Measurements from ENCODE around the gene PXDC1.
A peak's percentile ranks its signal among the peaks of the same experiment; 100 is the strongest.

The PXDC1 gene

GRCh38 chr6:3751730-3752530 lies 417 bp upstream of the PXDC1 start:
- 3 to 4% methylated on average over 64 to 81 of the region's 104 CpGs for WGBS, 2 experiments (ENCODE audit: insufficient coverage in 2 of 2)
- peak overlapping the region; percentile 84 for H3K4me3 ChIP-seq (ENCODE audit: extremely low read depth, insufficient read depth, low read length, poor library complexity, severe bottlenecking)
- H3K36me3 ChIP-seq (ENCODE audit: control insufficient read depth, insufficient read depth, low read length), result no peaks in the 10 kb centered on the region
- H3K4me1 ChIP-seq (ENCODE audit: control insufficient read depth, insufficient read depth, low read length, poor library complexity, severe bottlenecking), result peaks cover 31% of the 10 kb centered on the region
- H3K27ac ChIP-seq (ENCODE audit: low read depth, low read length, severe bottlenecking), result peak overlapping the region; percentile 87
- H3K9me3 ChIP-seq (ENCODE audit: control insufficient read depth, low read length), result no peaks in the 10 kb centered on the region

GRCh38 chr6:3750317-3751076 lies 1.0 kb downstream of the PXDC1 start:
- Histone ChIP-seq H3K36me3 (ENCODE audit: control insufficient read depth, insufficient read depth, low read length) (peaks cover 11% of the 10 kb centered on the region), H3K4me1 (ENCODE audit: control insufficient read depth, insufficient read depth, low read length, poor library complexity, severe bottlenecking) (peaks cover 20% of the 10 kb centered on the region), H3K27ac (ENCODE audit: low read depth, low read length, severe bottlenecking) (peak overlapping the region; percentile 36), H3K9me3 (ENCODE audit: control insufficient read depth, low read length) (no peaks in the 10 kb centered on the region), H3K4me3 (ENCODE audit: extremely low read depth, insufficient read depth, low read length, poor library complexity, severe bottlenecking) (peak overlapping the region; percentile 84)
- WGBS, 2 experiments (ENCODE audit: insufficient coverage in 2 of 2), result 2% methylated on average over 43 to 69 of the region's 74 CpGs

- H3K36me3 ChIP-seq (ENCODE audit: control insufficient read depth, insufficient read depth, low read length), result peaks cover 14% of the 10 kb centered on the region
- peak overlapping the region; percentile 84 for H3K4me3 ChIP-seq (ENCODE audit: extremely low read depth, insufficient read depth, low read length, poor library complexity, severe bottlenecking)
- peak overlapping the region; percentile 36 for H3K27ac ChIP-seq (ENCODE audit: low read depth, low read length, severe bottlenecking)
- no peaks in the 10 kb centered on the region for H3K9me3 ChIP-seq (ENCODE audit: control insufficient read depth, low read length)
- peaks cover 20% of the 10 kb centered on the region for H3K4me1 ChIP-seq (ENCODE audit: control insufficient read depth, insufficient read depth, low read length, poor library complexity, severe bottlenecking)
- WGBS, 2 experiments (ENCODE audit: insufficient coverage in 2 of 2), result 56 to 66% methylated on average over 5 to 6 of the region's 7 CpGs
Measured at GRCh38 chr6:3749977-3750316, 1.6 kb downstream of the PXDC1 start.

GRCh38 chr6:3749067-3749841 lies 2.3 kb downstream of the PXDC1 start:
- Histone ChIP-seq H3K36me3 (ENCODE audit: control insufficient read depth, insufficient read depth, low read length) (peaks cover 14% of the 10 kb centered on the region), H3K9me3 (ENCODE audit: control insufficient read depth, low read length) (no peaks in the 10 kb centered on the region), H3K4me1 (ENCODE audit: control insufficient read depth, insufficient read depth, low read length, poor library complexity, severe bottlenecking) (peaks cover 20% of the 10 kb centered on the region), H3K4me3 (ENCODE audit: extremely low read depth, insufficient read depth, low read length, poor library complexity, severe bottlenecking) (peak overlapping the region; percentile 84), H3K27ac (ENCODE audit: low read depth, low read length, severe bottlenecking) (no peak overlapping the region)
- 87 to 88% methylated on average over 20 to 23 of the region's 24 CpGs for WGBS, 2 experiments (ENCODE audit: insufficient coverage in 2 of 2)

- no peaks in the 10 kb centered on the region for H3K9me3 ChIP-seq (ENCODE audit: control insufficient read depth, low read length)
- H3K4me1 ChIP-seq (ENCODE audit: control insufficient read depth, insufficient read depth, low read length, poor library complexity, severe bottlenecking), result peaks cover 19% of the 10 kb centered on the region
- no peak overlapping the region for H3K27ac ChIP-seq (ENCODE audit: low read depth, low read length, severe bottlenecking)
- H3K36me3 ChIP-seq (ENCODE audit: control insufficient read depth, insufficient read depth, low read length), result peaks cover 14% of the 10 kb centered on the region
- WGBS, 2 experiments (ENCODE audit: insufficient coverage in 2 of 2), result 21 to 40% methylated on average over 8 to 10 of the region's 12 CpGs
- H3K4me3 ChIP-seq (ENCODE audit: extremely low read depth, insufficient read depth, low read length, poor library complexity, severe bottlenecking), result no peak overlapping the region
Measured at GRCh38 chr6:3748208-3749066, 3.1 kb downstream of the PXDC1 start.

- Histone ChIP-seq H3K4me3 (ENCODE audit: extremely low read depth, insufficient read depth, low read length, poor library complexity, severe bottlenecking) (no peak overlapping the region), H3K27ac (ENCODE audit: low read depth, low read length, severe bottlenecking) (no peak overlapping the region), H3K4me1 (ENCODE audit: control insufficient read depth, insufficient read depth, low read length, poor library complexity, severe bottlenecking) (peaks cover 22% of the 10 kb centered on the region), H3K9me3 (ENCODE audit: control insufficient read depth, low read length) (no peaks in the 10 kb centered on the region), H3K36me3 (ENCODE audit: control insufficient read depth, insufficient read depth, low read length) (peaks cover 14% of the 10 kb centered on the region)
- WGBS, 2 experiments (ENCODE audit: insufficient coverage in 2 of 2), result 91 to 92% methylated on average over 8 to 9 of the region's 12 CpGs
Measured at GRCh38 chr6:3747100-3747737, 4.3 kb downstream of the PXDC1 start.

GRCh38 chr6:3746696-3747095 lies 4.8 kb downstream of the PXDC1 start:
- Histone ChIP-seq H3K4me1 (ENCODE audit: control insufficient read depth, insufficient read depth, low read length, poor library complexity, severe bottlenecking) (peaks cover 25% of the 10 kb centered on the region), H3K4me3 (ENCODE audit: extremely low read depth, insufficient read depth, low read length, poor library complexity, severe bottlenecking) (no peak overlapping the region), H3K27ac (ENCODE audit: low read depth, low read length, severe bottlenecking) (no peak overlapping the region), H3K9me3 (ENCODE audit: control insufficient read depth, low read length) (no peaks in the 10 kb centered on the region), H3K36me3 (ENCODE audit: control insufficient read depth, insufficient read depth, low read length) (peaks cover 14% of the 10 kb centered on the region)
- 93 to 99% methylated on average over 7 of the region's 8 CpGs for WGBS, 2 experiments (ENCODE audit: insufficient coverage in 2 of 2)

- WGBS, 2 experiments (ENCODE audit: insufficient coverage in 2 of 2), result 88 to 89% methylated on average over 11 of the region's 11 CpGs
- Histone ChIP-seq H3K36me3 (ENCODE audit: control insufficient read depth, insufficient read depth, low read length) (peaks cover 16% of the 10 kb centered on the region), H3K4me1 (ENCODE audit: control insufficient read depth, insufficient read depth, low read length, poor library complexity, severe bottlenecking) (peaks cover 26% of the 10 kb centered on the region), H3K9me3 (ENCODE audit: control insufficient read depth, low read length) (no peaks in the 10 kb centered on the region), H3K27ac (ENCODE audit: low read depth, low read length, severe bottlenecking) (no peak overlapping the region), H3K4me3 (ENCODE audit: extremely low read depth, insufficient read depth, low read length, poor library complexity, severe bottlenecking) (no peak overlapping the region)
Measured at GRCh38 chr6:3746119-3746691, 5.3 kb downstream of the PXDC1 start.

GRCh38 chr6:3745566-3746118 lies 5.9 kb downstream of the PXDC1 start:
- H3K4me1 ChIP-seq (ENCODE audit: control insufficient read depth, insufficient read depth, low read length, poor library complexity, severe bottlenecking), result peaks cover 26% of the 10 kb centered on the region
- no peaks in the 10 kb centered on the region for H3K9me3 ChIP-seq (ENCODE audit: control insufficient read depth, low read length)
- 94 to 97% methylated on average over 3 to 4 of the region's 4 CpGs for WGBS, 2 experiments (ENCODE audit: insufficient coverage in 2 of 2)
- H3K36me3 ChIP-seq (ENCODE audit: control insufficient read depth, insufficient read depth, low read length), result peaks cover 18% of the 10 kb centered on the region
- no peak overlapping the region for H3K4me3 ChIP-seq (ENCODE audit: extremely low read depth, insufficient read depth, low read length, poor library complexity, severe bottlenecking)
- no peak overlapping the region for H3K27ac ChIP-seq (ENCODE audit: low read depth, low read length, severe bottlenecking)

All from mesodermal cell (in vitro differentiated cells).